Ovary (tissue), 3 donors: ENCODE measurements around the gene FMNL2.

ENCODE experiments used
- POLR2A ChIP-seq: fragments of 450-650 bp; IDR thresholded peaks from one replicate; pipeline ENCODE4 v1.6.1; 2017; ENCODE audit warnings: antibody characterized with exemption, mild to moderate bottlenecking, moderate library complexity
- TF ChIP-seq, protein P1 (sequence below), 3 donors: fragments of 450-650 bp in 2 of 3; fragments of 200-600 bp in 1 of 3; IDR thresholded peaks; one replicate each; pipeline versions ENCODE4 v1.5.1 to v1.8.0; 2016 to 2022; ENCODE audit warnings: antibody characterized with exemption in 3 of 3, mild to moderate bottlenecking in 1 of 3
- donor health status: DM: no; HTN: no; CAD: no.

DNA sequence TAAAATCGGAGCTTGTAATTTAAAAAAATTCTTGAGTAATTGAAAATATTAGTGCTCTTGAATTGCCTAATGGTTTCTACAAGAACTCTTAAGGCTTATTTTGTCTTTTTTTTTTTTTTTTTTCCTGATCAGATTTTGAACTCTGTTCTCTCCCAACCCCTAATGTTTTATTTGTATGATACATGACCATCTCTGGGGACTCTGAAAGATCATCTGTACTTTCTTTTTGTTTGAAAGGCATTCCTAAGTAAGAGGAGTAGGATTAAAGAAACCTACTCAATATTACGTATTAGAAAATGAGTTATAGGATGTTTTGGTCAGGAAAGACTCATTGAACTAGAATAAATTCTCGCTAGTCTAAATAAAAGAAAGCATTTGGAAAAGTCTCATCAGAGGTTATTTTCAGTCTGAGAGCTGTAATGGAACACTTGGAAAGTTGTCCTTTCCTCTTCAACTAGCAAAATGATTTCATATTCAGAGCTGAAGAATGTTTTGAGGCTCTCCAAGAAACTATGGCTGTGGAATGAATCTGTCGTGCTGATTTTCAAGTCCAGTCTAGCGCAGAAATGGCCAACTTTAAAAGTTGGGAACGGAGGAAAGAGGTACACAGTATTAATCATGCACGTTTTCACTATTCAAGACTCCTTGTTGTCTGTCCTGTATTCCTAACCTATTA lies 199.6 kb downstream of the FMNL2 start:
- TF ChIP-seq, protein P1, sequence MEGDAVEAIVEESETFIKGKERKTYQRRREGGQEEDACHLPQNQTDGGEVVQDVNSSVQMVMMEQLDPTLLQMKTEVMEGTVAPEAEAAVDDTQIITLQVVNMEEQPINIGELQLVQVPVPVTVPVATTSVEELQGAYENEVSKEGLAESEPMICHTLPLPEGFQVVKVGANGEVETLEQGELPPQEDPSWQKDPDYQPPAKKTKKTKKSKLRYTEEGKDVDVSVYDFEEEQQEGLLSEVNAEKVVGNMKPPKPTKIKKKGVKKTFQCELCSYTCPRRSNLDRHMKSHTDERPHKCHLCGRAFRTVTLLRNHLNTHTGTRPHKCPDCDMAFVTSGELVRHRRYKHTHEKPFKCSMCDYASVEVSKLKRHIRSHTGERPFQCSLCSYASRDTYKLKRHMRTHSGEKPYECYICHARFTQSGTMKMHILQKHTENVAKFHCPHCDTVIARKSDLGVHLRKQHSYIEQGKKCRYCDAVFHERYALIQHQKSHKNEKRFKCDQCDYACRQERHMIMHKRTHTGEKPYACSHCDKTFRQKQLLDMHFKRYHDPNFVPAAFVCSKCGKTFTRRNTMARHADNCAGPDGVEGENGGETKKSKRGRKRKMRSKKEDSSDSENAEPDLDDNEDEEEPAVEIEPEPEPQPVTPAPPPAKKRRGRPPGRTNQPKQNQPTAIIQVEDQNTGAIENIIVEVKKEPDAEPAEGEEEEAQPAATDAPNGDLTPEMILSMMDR (IDR thresholded peaks at IDR 0.05): no peak
- no peak for TF ChIP-seq POLR2A
